IMR-90 (cell line): ENCODE data around the gene SPTLC3. TPM values are rescaled to one million over a fixed set of nuclear protein-coding genes. Genes with fewer than 3 reads are reported as not detected.

Experiments used
- ATAC-seq: fragments of 200-7000 bp; cut with Tn5 transposase; 2 replicates; pipeline ENCODE4 v1.9.1; 2020; ENCODE audit warnings: low read depth, mild to moderate bottlenecking, moderate library complexity
- BruUV-seq: library from RNA; stranded (reverse); fragments of 400-500 nt; replicated peaks from 2 replicates; lab custom pipeline; 2021; lab: Mats Ljungman, UMichigan
- CTCF ChIA-PET: fragments of 300-600 bp; formaldehyde crosslinking; extraction: SDS; loops from one replicate; lab custom pipeline; 2021; ENCODE audit warnings: antibody characterized with exemption; lab: Yijun Ruan, JAX
- POLR2A ChIA-PET: fragments of 300-600 bp; sonication (Branson Sonifier 250); formaldehyde crosslinking; loops from one replicate; lab custom pipeline; 2022; ENCODE audit warnings: antibody characterized with exemption; ENCODE audit not compliant: unreplicated experiment; lab: Charles Lee
- DNase-seq: peaks from one replicate; pipeline ENCODE4 v3.0.0; 2013
- H2AFZ ChIP-seq: replicated peaks from 2 replicates; pipeline ENCODE3; 2013; ENCODE audit warnings: low read length, mild to moderate bottlenecking; ENCODE audit not compliant: poor library complexity
- H2AK5ac ChIP-seq: 2 replicates; pipeline ENCODE4 v1.6.1; 2013; ENCODE audit warnings: low read depth, low read length, inconsistent platforms
- H2AK9ac ChIP-seq: replicated peaks from 2 replicates; pipeline ENCODE3; 2013; ENCODE audit warnings: mild to moderate bottlenecking, low read depth, low read length, moderate library complexity; ENCODE audit not compliant: poor library complexity
- H2BK120ac ChIP-seq: 2 replicates; pipeline ENCODE4 v1.6.1; 2013; ENCODE audit warnings: low read depth, low read length, inconsistent platforms
- H2BK15ac ChIP-seq: 3 replicates; pipeline ENCODE4 v1.6.1; 2013; ENCODE audit warnings: low read depth, low read length, inconsistent platforms
- H2BK20ac ChIP-seq: 2 replicates; pipeline ENCODE4 v1.6.1; 2013; ENCODE audit warnings: low read depth, mild to moderate bottlenecking, inconsistent platforms, low read length, moderate library complexity
- H2BK5ac ChIP-seq: 2 replicates; pipeline ENCODE4 v1.6.1; 2013; ENCODE audit warnings: mild to moderate bottlenecking, low read depth, low read length, inconsistent platforms; ENCODE audit not compliant: poor library complexity, severe bottlenecking
- H3K14ac ChIP-seq: replicated peaks from 2 replicates; pipeline ENCODE4 v1.6.1; 2013; ENCODE audit warnings: low read depth, low read length, inconsistent platforms
- H3K18ac ChIP-seq: 2 replicates; pipeline ENCODE4 v1.6.1; 2013; ENCODE audit warnings: low read depth, low read length, control low read depth
- H3K23ac ChIP-seq: 2 replicates; pipeline ENCODE4 v1.6.1; 2013; ENCODE audit warnings: low read depth, low read length, inconsistent platforms
- H3K27ac ChIP-seq: 2 replicates; pipeline ENCODE4 v1.5.1; 2013; ENCODE audit warnings: mild to moderate bottlenecking, control low read depth, low read length; ENCODE audit not compliant: insufficient read depth
- H3K27me3 ChIP-seq: 2 replicates; pipeline ENCODE4 v1.6.1; 2013; ENCODE audit warnings: low read length; ENCODE audit not compliant: control insufficient read depth, insufficient read depth
- H3K36me3 ChIP-seq: 2 replicates; pipeline ENCODE4 v1.6.1; 2013; ENCODE audit warnings: low read length, mixed read lengths; ENCODE audit not compliant: control insufficient read depth, insufficient read depth
- H3K4ac ChIP-seq: 2 replicates; pipeline ENCODE4 v1.6.1; 2013; ENCODE audit warnings: low read depth, low read length, inconsistent platforms
- H3K4me1 ChIP-seq: 2 replicates; pipeline ENCODE4 v1.6.1; 2013; ENCODE audit warnings: low read length, mixed read lengths; ENCODE audit not compliant: control insufficient read depth, insufficient read depth
- H3K4me2 ChIP-seq: 2 replicates; pipeline ENCODE4 v1.6.1; 2013; ENCODE audit warnings: low read depth, mild to moderate bottlenecking, control low read depth, low read length, moderate library complexity
- H3K4me3 ChIP-seq: 2 replicates; pipeline ENCODE4 v1.5.1; 2013; ENCODE audit warnings: low read depth, mild to moderate bottlenecking, control low read depth, low read length, moderate library complexity; ENCODE audit not compliant: insufficient read depth
- H3K56ac ChIP-seq: 2 replicates; pipeline ENCODE4 v1.6.1; 2013; ENCODE audit warnings: low read length, inconsistent platforms; ENCODE audit not compliant: insufficient read depth; ENCODE audit errors: extremely low read depth
- H3K79me1 ChIP-seq, 2 experiments: 2 replicates each; pipeline ENCODE4 v1.6.1; 2013; ENCODE audit warnings: low read length in 2 of 2, inconsistent platforms in 1 of 2, low read depth in 1 of 2
- H3K9ac ChIP-seq: 2 replicates; pipeline ENCODE4 v1.6.1; 2013; ENCODE audit warnings: low read depth, low read length, control low read depth
- H3K9me1 ChIP-seq: 2 replicates; pipeline ENCODE4 v1.6.1; 2013; ENCODE audit warnings: low read length, inconsistent platforms; ENCODE audit not compliant: insufficient read depth
- H3K9me3 ChIP-seq: 2 replicates; pipeline ENCODE4 v1.6.1; 2013; ENCODE audit warnings: low read length; ENCODE audit not compliant: control insufficient read depth, insufficient read depth
- H4K20me1 ChIP-seq: 2 replicates; pipeline ENCODE4 v1.6.1; 2013; ENCODE audit warnings: low read length, inconsistent platforms; ENCODE audit not compliant: insufficient read depth
- H4K5ac ChIP-seq: 2 replicates; pipeline ENCODE4 v1.6.1; 2013; ENCODE audit warnings: mild to moderate bottlenecking, low read depth, low read length, control low read depth
- H4K8ac ChIP-seq, 2 experiments: 2 replicates each; pipeline ENCODE4 v1.6.1; 2013; ENCODE audit warnings: low read depth in 2 of 2, low read length in 2 of 2, control low read depth in 1 of 2, inconsistent platforms in 1 of 2
- H4K91ac ChIP-seq: 2 replicates; pipeline ENCODE4 v1.6.1; 2013; ENCODE audit warnings: low read depth, low read length, inconsistent platforms; ENCODE audit not compliant: insufficient read depth
- BHLHE40 ChIP-seq: fragments of 150-350 bp; IDR thresholded peaks from 2 replicates; pipeline ENCODE4 v1.6.1; 2016; ENCODE audit warnings: mild to moderate bottlenecking, low read depth, low read length
- CHD1 ChIP-seq: IDR thresholded peaks from 2 replicates; pipeline ENCODE4 v1.6.1; 2012; ENCODE audit warnings: low read depth, low read length, improper control_type of control experiment
- FOS ChIP-seq: fragments of 150-350 bp; IDR thresholded peaks from 2 replicates; pipeline ENCODE4 v1.6.1; 2016; ENCODE audit warnings: low read depth, low read length
- MXI1 ChIP-seq: IDR thresholded peaks from 2 replicates; pipeline ENCODE4 v1.6.1; 2012; ENCODE audit warnings: low read depth, mild to moderate bottlenecking, low read length, moderate library complexity, borderline replicate concordance
- RCOR1 ChIP-seq: IDR thresholded peaks from 2 replicates; pipeline ENCODE4 v1.6.1; 2012; ENCODE audit warnings: mild to moderate bottlenecking, low read length, improper control_type of control experiment; ENCODE audit not compliant: insufficient replicate concordance
- USF2 ChIP-seq: fragments of 150-350 bp; IDR thresholded peaks from 2 replicates; pipeline ENCODE4 v1.6.1; 2017; ENCODE audit warnings: mild to moderate bottlenecking, antibody characterized with exemption, low read length, low read depth
- WGBS, 2 experiments: methylation state at CpG; one replicate each; pipeline versions ENCODE4 v1.1.5 to v1.1.7; 2013; ENCODE audit warnings: missing lambda C conversion rate in 2 of 2; ENCODE audit not compliant: insufficient read length in 1 of 2; ENCODE audit errors: extremely low coverage in 2 of 2; 5-methylcytosine and 5-hydroxymethylcytosine counted together
- dilution Hi-C: fragments of 300-500 bp; cut with HindIII; formaldehyde crosslinking; loops from one replicate; pipeline ENCODE4 v1.14.3; 2018; ENCODE audit warnings: low sequenced_read_pairs; ENCODE audit not compliant: unreplicated experiment
- in situ Hi-C: fragments of 300-500 bp; cut with MboI; formaldehyde crosslinking; loops from 3 replicates; pipeline ENCODE4 v1.14.3; 2019; ENCODE audit warnings: low sequenced_read_pairs, inconsistent platforms, mixed read lengths
- intact Hi-C: fragments of 100-400 bp; cut with micrococcal nuclease; formaldehyde crosslinking; loops from 2 replicates; pipeline ENCODE4 v1.10.0; 2022
- polyA plus RNA-seq, 3 experiments: library from polyadenylated mRNA; depleted of rRNA; stranded (reverse); fragments of >200 nt; gene quantifications; 2 replicates each; pipeline ENCODE4 v1.2.3, GENCODE V29; 2012; ENCODE audit warnings: low replicate concordance in 1 of 3
- total RNA-seq: library from RNA; depleted of rRNA; stranded (reverse); fragments of >200 nt; gene quantifications from 2 replicates; pipeline ENCODE4 v1.2.3, GENCODE V29; 2012

SPTLC3 gene
- total and polyA plus RNA-seq, 2 of the 4 experiments (the other 2 are of a cell fraction): 0.44 to 1.6 TPM

- ChIA-PET CTCF (no interaction called here), POLR2A (no interaction called here)
- Histone ChIP-seq H3K36me3 (no peaks in the 10 kb centered on the region), H3K56ac (no peak overlapping the region), H3K79me1 (no peaks in the 10 kb centered on the region), H3K4me1 (no peaks in the 10 kb centered on the region), H4K91ac (no peak overlapping the region), H3K4me2 (no peak overlapping the region), H3K18ac (no peak overlapping the region), H3K27ac (no peak overlapping the region), H3K14ac (no peak overlapping the region), H3K4me3 (no peak overlapping the region), H4K20me1 (no peaks in the 10 kb centered on the region), H3K9ac (no peak overlapping the region), H3K9me3 (no peaks in the 10 kb centered on the region), H2BK20ac (no peak overlapping the region), H2BK5ac (no peak overlapping the region), H3K9me1 (no peaks in the 10 kb centered on the region), H4K8ac (no peak overlapping the region), H2AK9ac (no peak overlapping the region), H3K4ac (no peak overlapping the region), H2AK5ac (no peak overlapping the region), H3K23ac (no peak overlapping the region), H4K5ac (no peak overlapping the region), H2BK120ac (no peak overlapping the region), H2AFZ (no peak overlapping the region), H3K27me3 (no peaks in the 10 kb centered on the region), H2BK15ac (no peak overlapping the region)
- intact Hi-C loops: no loop called here
- no TSS peak for BruUV-seq
- WGBS, 2 experiments: no CpG with 5 or more reads among the region's 2 CpGs
- DNase-seq (no peak), ATAC-seq (no peak)
- dilution Hi-C loops: no loop called here
- TF ChIP-seq CHD1 (no peak), USF2 (no peak), RCOR1 (no peak), BHLHE40 (no peak), FOS (no peak), MXI1 (no peak)
- in situ Hi-C loops: no loop called here
Measured at GRCh38 chr20:13207016-13207415, 198.2 kb downstream of the SPTLC3 start.
